Testis (tissue), 3 donors: Measurements from ENCODE around the gene PRKCA. TPM values are rescaled to one million over a fixed set of nuclear protein-coding genes. Genes with fewer than 3 reads are reported as not detected.

Experiments
- DNase-seq: peaks from one replicate; pipeline ENCODE4 v3.0.0-alpha.2; 2019
- H3K27ac ChIP-seq, 2 donors: fragments of 200-600 bp; sonication (generic); one replicate each; pipeline ENCODE4 v1.5.1; 2019
- H3K27me3 ChIP-seq: fragments of 200-600 bp; sonication (generic); one replicate; pipeline ENCODE4 v1.5.1; 2019
- H3K36me3 ChIP-seq: fragments of 200-600 bp; sonication (generic); one replicate; pipeline ENCODE4 v1.5.1; 2017; ENCODE audit warnings: low read depth; ENCODE audit errors: missing control alignments
- H3K4me1 ChIP-seq: fragments of 200-600 bp; sonication (generic); one replicate; pipeline ENCODE4 v1.5.1; 2019
- H3K4me3 ChIP-seq, 2 donors: fragments of 200-600 bp; sonication (generic); one replicate each; pipeline ENCODE4 v1.5.1; 2017 to 2019
- H3K9me3 ChIP-seq: fragments of 200-600 bp; sonication (generic); one replicate; pipeline ENCODE4 v1.5.1; 2017
- POLR2A ChIP-seq: fragments of 450-650 bp; IDR thresholded peaks from one replicate; pipeline ENCODE4 v1.6.1; 2017; ENCODE audit warnings: antibody characterized with exemption, mild to moderate bottlenecking, moderate library complexity
- WGBS, 2 donors: methylation state at CpG; one replicate each; pipeline ENCODE4 v1.1.5; 2018; 5-methylcytosine and 5-hydroxymethylcytosine counted together
- intact Hi-C: fragments of 100-400 bp; cut with DNase I; formaldehyde crosslinking; loops from one replicate; pipeline ENCODE4 v1.15.1; 2023; ENCODE audit warnings: low total_unique reads
- polyA plus RNA-seq: library from polyadenylated mRNA; stranded (reverse); fragments of 350-450 nt; fragmentation: Illumina TruSeq; extraction: RNeasy Lipid Tissue Mini Kit (QIAGEN cat#74804); gene quantifications from one replicate; pipeline ENCODE4 v1.2.3, GENCODE V29; 2014; ENCODE audit warnings: low read depth, low replicate concordance; ENCODE audit not compliant: insufficient read depth
- total RNA-seq, 2 donors: library from RNA; depleted of rRNA; stranded (reverse); fragments of >200 nt; gene quantifications; one replicate each; pipeline ENCODE4 v1.2.3, GENCODE V29; 2016
- TF ChIP-seq, protein P1 (sequence below), 3 experiments: fragments of 450-650 bp in 2 of 3; fragments of 200-600 bp in 1 of 3; sonication (generic) in 1 of 3; IDR thresholded peaks; one replicate each; pipeline ENCODE4 v1.5.1; 2016 to 2019; ENCODE audit warnings: antibody characterized with exemption in 3 of 3, mild to moderate bottlenecking in 2 of 3, moderate library complexity in 1 of 3

Gene PRKCA
- total and polyA plus RNA-seq, 3 donors from 2014 or later = 6.8 to 22.9 (median 15.4) TPM

DNA sequence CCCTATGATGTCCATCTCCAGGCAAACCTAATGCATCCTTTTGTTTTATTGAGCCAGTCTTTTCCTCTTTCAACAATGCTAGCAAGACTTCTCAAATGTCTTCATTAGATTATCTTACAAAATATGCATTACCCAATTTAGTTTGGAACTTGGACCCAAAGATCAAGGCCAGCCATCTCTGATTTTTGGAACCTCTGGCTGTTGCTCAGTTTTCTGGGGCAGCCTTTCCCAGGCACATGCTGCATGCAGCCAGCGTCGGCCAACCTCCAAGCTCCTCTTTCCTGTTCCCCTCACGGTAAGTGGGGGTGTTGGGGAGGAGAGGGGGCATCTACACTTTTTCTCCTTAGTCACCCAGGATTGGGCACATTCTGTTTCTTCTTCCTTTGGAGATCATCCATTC is 189.3 kb downstream of the PRKCA start:
- no peaks in the 10 kb centered on the region for H3K36me3 ChIP-seq
- 77 to 83% methylated on average over 3 of the region's 3 CpGs for WGBS, 2 donors
- TF ChIP-seq POLR2A = no peak
- TF ChIP-seq, protein P1, sequence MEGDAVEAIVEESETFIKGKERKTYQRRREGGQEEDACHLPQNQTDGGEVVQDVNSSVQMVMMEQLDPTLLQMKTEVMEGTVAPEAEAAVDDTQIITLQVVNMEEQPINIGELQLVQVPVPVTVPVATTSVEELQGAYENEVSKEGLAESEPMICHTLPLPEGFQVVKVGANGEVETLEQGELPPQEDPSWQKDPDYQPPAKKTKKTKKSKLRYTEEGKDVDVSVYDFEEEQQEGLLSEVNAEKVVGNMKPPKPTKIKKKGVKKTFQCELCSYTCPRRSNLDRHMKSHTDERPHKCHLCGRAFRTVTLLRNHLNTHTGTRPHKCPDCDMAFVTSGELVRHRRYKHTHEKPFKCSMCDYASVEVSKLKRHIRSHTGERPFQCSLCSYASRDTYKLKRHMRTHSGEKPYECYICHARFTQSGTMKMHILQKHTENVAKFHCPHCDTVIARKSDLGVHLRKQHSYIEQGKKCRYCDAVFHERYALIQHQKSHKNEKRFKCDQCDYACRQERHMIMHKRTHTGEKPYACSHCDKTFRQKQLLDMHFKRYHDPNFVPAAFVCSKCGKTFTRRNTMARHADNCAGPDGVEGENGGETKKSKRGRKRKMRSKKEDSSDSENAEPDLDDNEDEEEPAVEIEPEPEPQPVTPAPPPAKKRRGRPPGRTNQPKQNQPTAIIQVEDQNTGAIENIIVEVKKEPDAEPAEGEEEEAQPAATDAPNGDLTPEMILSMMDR (IDR thresholded peaks at IDR 0.05) = no peak
- H3K4me1 ChIP-seq = peaks cover 5% of the 10 kb centered on the region
- intact Hi-C loops = no loop called here
- no peaks in the 10 kb centered on the region for H3K9me3 ChIP-seq
- DNase-seq = no peak
- no peaks in the 10 kb centered on the region for H3K27me3 ChIP-seq
- H3K4me3 ChIP-seq = no peak overlapping the region
- no peak overlapping the region for H3K27ac ChIP-seq

DNA sequence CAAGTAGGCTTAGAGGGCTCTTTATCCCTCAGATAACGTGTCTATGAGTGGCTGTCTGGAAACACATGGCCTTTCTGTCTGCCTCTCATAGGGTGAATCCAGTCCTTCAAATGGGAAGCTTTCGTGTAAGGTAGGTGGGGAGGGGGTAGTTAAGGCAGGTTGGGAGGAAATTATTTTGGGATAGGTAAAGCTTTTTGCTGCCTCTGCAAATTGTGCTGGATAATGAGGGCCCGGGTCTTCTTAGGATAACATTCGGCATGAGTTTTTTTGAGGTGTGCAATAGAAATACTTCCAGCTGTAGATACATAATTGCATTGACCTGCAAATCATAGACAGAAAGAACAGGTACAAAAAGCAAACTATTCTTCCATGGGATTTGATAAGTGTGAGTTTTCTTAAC is 189.7 kb downstream of the PRKCA start:
- Histone ChIP-seq H3K27ac (no peak overlapping the region), H3K4me3 (no peak overlapping the region), H3K27me3 (no peaks in the 10 kb centered on the region), H3K36me3 (no peaks in the 10 kb centered on the region), H3K4me1 (peaks cover 5% of the 10 kb centered on the region), H3K9me3 (no peaks in the 10 kb centered on the region)
- TF ChIP-seq, protein P1 (IDR thresholded peaks at IDR 0.05) = no peak
- no peak for TF ChIP-seq POLR2A
- 83 to 93% methylated on average over 4 of the region's 4 CpGs for WGBS, 2 donors
- no peak for DNase-seq
- intact Hi-C loops = no loop called here

DNA sequence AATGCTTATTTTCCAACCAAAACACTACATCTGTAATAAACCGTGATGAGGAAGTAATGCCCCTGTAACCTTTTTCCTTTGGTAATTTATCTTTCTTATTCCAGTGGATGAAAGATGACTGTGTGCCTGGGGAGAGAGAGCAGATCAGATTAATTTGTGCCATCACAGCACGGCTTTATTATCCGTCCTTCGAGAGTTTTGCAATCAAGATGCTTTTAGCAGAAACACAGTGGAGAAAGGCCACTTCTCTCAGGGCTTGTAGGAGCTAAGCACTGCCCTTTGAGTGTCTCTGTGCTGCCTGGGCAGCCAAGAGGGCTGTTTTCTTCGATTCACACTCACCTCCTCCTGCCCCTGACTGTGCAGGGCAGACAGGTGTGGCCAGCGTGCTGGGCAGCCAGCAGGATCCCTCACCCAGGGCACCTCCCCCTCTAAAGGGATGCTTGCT is 190.2 kb downstream of the PRKCA start:
- no peak for DNase-seq
- Histone ChIP-seq H3K4me3 (no peak overlapping the region), H3K9me3 (no peaks in the 10 kb centered on the region), H3K36me3 (no peaks in the 10 kb centered on the region), H3K4me1 (peaks cover 5% of the 10 kb centered on the region), H3K27me3 (no peaks in the 10 kb centered on the region), H3K27ac (no peak overlapping the region)
- 51 to 57% methylated on average over 6 of the region's 6 CpGs for WGBS, 2 donors
- TF ChIP-seq, protein P1 (IDR thresholded peaks at IDR 0.05) = no peak
- TF ChIP-seq POLR2A = no peak
- intact Hi-C loops = no loop called here

DNA sequence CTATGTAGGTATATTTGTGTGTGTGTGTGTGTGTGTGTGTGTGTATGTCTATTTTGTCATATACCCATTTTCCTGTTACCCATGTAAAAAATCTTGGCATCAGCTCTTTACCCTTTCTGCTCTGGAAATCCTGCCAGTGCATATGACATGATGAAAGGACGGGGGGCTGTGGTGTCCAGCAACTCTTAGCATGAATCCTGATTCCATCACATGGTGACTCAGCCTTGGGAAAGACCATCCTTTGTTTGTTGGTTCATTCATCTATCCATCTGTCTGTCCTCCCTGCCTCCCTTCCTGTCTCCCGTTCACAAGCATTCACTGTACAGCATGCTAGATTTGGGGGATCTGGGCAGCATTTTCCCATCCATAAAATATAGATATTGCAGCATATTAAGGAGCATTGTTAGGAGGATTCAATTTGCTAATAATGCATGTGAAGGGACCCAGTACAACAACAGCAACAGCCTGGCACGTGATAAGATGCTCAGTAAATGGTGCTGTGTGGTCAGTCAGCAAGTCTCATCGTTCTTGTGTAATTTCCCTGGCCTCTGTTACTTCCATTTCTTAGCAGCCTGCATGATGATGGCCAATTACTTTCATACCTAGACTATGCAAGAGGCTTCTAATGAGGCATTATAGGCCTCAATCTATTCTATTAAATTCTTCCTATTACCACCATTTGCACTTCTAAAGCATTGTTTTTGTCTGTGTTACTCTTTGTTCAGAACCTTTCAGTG is 191.0 kb downstream of the PRKCA start:
- DNase-seq = no peak
- H3K27ac ChIP-seq = no peak overlapping the region

More for the DNA sequence above, 191.0 kb downstream of the PRKCA start:
- intact Hi-C loops = no loop called here
- Histone ChIP-seq H3K4me1 (peaks cover 5% of the 10 kb centered on the region), H3K9me3 (no peaks in the 10 kb centered on the region), H3K27me3 (no peaks in the 10 kb centered on the region), H3K4me3 (no peak overlapping the region), H3K36me3 (no peaks in the 10 kb centered on the region)
- TF ChIP-seq, protein P1 (IDR thresholded peaks at IDR 0.05) = no peak
- TF ChIP-seq POLR2A = no peak
- 74 to 76% methylated on average over 4 of the region's 4 CpGs for WGBS, 2 donors
